A549 (cell line): ENCODE measurements around the gene ESAM.

Source experiments
- CTCF ChIP-seq: fragments of >200 bp; sonication (Bioruptor Twin); formaldehyde crosslinking; IDR thresholded peaks from 3 replicates; pipeline ENCODE4 v1.5.1; 2016
- RFX5 ChIP-seq: fragments of 450-650 bp; IDR thresholded peaks from 2 replicates; pipeline ENCODE4 v1.7.1; 2014; ENCODE audit warnings: antibody characterized with exemption, mild to moderate bottlenecking, moderate library complexity
- TF ChIP-seq, protein P1 (sequence below): fragments of 150-350 bp; IDR thresholded peaks from 2 replicates; pipeline ENCODE4 v1.6.1; 2014; ENCODE audit warnings: low read depth, mild to moderate bottlenecking, low read length

DNA sequence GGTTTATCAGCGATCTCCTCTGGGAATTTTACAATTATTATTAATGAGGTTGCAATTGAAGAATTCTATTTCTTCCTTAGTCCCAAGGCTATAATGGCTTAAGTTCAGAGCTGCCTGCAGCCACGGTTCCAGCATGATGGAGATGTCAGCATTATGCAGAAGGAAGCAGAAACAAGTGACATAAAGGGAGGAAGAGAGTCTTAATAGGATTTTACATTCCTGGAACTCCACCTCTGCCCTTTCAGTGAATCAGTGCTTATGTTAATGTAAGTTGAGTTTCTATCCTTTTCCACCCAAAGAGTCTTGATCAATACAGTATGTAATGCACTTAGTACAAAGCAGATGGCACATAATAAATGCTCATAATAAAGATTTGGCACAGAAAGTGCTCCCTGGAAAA lies 34.0 kb downstream of the ESAM start:
- TF ChIP-seq RFX5 (no peak), CTCF (no peak)
- TF ChIP-seq, protein P1, sequence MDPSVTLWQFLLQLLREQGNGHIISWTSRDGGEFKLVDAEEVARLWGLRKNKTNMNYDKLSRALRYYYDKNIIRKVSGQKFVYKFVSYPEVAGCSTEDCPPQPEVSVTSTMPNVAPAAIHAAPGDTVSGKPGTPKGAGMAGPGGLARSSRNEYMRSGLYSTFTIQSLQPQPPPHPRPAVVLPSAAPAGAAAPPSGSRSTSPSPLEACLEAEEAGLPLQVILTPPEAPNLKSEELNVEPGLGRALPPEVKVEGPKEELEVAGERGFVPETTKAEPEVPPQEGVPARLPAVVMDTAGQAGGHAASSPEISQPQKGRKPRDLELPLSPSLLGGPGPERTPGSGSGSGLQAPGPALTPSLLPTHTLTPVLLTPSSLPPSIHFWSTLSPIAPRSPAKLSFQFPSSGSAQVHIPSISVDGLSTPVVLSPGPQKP, result no peak
